SIG-M5 treated with dmso at 0.1 percent for 504 hours (cell line): ENCODE measurements around the gene ALDH1L2.
"Not testable (repeated sequence)": the region's sequence is repeated elsewhere in the genome, so short reads cannot be mapped to it uniquely, and the experiment has no call there.

Experiments used
- DNase-seq: peaks from one replicate; lab custom pipeline; 2025; ENCODE audit not compliant: unreplicated experiment; lab: John Stamatoyannopoulos, UW

Gene ALDH1L2

DNA sequence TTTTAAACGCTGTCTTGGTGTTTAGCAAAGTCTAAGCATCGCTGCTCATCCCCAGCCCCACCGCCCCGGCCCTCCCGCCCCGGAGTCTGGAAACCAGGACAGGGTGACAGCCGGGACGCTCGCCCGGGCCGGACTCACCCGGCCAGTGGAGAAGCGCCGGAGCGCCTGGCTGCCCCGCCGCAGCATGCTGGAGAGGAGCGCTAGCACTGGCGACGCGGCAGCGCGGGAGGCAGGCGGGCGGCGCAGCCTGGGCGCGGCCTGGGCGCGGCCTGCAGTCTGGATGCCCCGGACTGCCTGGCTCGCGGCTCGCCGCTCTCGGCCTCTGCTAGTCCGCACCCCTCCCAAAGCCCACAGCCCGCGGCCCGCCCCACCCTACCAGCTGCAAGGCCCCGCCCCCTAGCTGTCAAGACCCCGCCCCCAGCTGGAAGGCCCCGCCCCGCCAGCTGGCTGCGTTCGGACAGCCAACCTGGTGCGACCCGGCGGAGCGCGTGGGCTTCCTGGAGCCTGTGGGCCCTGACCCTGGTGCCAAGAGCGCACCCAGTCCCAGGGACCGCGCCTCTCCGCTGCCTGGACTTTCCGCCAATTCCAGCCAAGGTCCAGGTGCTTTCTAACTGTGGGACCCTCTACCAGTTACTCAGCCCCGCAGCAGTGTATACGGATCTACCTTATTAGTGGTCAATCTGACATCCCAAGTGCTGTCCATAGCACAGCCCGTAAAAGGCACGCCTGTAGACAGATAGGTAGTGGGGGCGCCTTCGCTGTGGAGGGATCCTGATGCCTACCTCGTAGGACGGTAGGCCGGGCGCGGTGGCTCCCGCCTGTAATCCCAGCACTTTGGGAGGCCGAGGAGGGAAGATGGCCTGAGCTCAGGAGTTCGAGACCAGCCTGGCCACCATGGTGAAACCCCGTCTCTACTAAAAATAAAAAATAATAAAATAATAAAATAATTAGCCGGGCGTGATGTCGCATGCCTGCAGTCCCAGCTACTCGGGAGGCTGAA is at the start of gene ALDH1L2:
TSS of gene ALDH1L2 (minus strand) at position 208 of the 1,000 bp plus-strand sequence. CDS start at position 186, 22 bp downstream.
- peak; percentile 56 for DNase-seq

DNA sequence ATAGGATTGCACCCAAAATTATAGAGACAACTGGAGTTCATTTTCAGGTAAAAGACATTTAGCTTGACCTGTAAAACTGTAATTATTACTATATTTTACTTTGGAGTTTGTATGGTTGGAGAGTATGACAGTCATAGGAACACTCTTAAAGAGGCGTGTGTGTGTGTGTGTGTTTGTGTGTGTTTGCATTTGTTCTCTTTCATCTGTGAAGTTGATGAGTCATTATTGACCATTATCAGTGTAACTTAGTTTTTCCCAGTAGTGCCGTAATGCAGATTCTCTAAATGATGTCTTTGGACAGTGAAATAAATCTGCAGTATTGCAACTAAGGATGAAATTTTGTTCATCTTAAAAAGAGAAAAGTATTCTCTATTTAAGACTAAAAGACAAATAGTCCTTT is 36.3 kb upstream of the ALDH1L2 start:
- DNase-seq: no peak

DNA sequence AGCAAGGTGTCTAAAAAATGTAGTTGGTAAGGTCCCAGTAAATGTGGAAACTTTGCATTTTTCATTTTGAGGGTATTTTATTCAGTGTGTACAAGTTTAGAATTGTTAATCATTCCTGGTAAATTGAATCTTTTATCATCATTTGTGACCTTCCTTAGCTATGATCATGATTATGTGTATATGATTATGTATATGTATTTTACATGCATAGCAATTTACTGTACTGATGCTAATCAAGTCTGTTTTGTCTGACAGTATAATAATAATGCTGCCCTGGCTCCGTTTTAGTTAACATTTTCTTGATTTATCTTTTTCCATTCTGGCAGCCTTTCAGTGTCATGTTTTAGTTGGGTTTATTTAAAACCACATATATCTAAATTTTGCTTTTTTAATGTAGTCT is 32.7 kb upstream of the ALDH1L2 start:
- DNase-seq: no peak

DNA sequence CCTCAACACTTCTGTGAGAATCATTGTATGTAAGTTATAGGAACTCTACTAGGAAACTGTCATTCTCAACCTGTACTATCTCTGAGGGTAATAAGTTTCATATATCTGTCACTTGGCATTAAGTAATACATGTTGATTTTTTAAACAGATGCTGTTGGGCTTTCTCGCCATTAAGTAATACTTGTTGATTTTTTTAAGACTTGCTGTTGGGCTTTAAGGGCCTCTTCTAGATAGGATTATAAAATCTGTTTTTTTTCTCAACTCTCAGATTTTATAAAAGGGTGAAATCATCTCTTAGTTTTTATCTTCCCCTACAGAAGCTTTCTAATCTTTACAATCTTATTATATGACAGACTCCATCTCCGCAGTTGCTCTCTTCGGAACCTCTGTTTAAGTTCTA is 28.8 kb upstream of the ALDH1L2 start:
- DNase-seq: no peak

GRCh38 chr12:105110851-105111250 is 26.6 kb upstream of the ALDH1L2 start:
- no peak for DNase-seq

GRCh38 chr12:105109465-105110212 is 25.4 kb upstream of the ALDH1L2 start:
- no peak for DNase-seq

DNA sequence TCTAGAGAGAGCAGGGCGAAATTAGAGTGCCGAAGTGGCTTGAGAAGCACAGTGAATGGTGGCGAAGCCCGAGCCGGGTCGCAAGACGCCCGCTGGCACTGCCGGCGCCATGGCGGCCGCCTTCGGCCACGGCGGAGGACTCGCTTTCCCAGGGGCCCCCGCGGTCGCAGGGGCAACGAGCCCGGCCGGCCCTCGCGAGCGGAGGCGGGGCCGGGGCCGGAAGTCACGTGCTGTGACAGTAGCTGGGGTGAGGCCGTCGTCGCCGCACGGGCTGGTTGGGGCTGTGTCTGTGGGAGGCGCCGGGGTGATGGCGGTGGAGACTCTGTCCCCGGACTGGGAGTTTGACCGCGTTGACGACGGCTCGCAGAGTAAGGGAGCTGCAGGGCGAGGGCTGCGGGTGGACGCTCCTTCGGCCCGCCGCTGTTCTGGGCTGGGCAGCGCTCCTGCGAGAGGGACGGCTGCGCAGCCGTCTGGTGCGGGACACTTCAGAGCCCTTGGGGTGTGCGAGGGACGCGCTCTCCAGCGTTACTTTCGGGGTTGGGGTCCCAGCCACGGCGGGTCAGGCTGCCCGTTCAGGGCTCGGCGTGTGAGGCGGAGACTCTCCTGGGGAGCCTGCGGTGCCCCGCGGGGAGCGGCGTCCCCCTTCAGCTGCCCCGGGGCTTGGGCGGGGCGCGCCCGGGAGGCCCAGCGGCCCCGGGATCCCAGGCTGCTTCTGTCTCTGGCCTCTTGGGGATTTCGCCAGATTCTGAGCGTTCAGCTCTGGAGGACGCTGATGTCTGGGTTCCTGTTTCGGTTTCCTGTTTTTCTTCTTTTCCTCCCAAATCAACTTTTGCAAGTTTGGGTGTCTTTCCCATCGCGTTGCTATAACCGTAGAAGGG is 23.5 kb upstream of the ALDH1L2 start, which contains the start of gene WASHC4:
TSS of gene WASHC4 (plus strand) at position 238 of the 878 bp plus-strand sequence. CDS start at position 308, 70 bp downstream.
- peak; percentile 92 for DNase-seq

DNA sequence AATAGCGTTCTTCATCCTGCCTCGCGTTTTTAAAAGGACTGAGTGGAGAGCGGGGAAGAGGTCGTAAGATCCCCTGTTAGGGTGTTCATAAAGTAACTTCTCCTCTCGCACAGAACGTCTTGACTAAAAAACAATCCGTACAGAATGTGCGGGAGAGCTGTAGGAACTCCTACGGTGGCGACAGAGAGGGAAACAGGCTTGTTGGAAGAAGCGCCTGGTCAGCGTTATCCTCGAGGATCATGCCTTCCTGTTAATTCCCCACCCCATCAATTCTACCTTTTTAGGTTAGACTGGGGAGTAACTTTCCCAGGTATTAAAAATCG is 22.9 kb upstream of the ALDH1L2 start:
- peak; percentile 64 for DNase-seq

DNA sequence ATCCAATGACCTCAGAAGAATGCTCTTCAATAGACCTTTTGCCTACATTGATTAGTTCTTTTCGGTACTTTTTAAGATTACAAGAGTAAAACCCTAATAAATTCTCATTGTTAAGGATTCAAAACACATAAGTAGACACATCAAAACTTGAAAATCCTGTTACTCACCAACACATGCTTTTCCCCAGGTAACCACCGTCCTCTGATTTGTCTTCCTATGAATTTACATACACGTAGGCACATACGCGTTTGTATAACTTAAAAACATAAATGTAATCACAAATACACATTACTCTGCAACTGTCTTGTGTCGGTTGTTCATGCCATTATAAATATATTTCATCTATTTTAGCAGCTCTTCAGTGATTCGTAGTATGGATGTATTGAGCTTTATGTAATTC is 22.4 kb upstream of the ALDH1L2 start:
- no peak for DNase-seq

- DNase-seq: no peak
Observed at GRCh38 chr12:105104762-105105161, 20.5 kb upstream of the ALDH1L2 start.

DNA sequence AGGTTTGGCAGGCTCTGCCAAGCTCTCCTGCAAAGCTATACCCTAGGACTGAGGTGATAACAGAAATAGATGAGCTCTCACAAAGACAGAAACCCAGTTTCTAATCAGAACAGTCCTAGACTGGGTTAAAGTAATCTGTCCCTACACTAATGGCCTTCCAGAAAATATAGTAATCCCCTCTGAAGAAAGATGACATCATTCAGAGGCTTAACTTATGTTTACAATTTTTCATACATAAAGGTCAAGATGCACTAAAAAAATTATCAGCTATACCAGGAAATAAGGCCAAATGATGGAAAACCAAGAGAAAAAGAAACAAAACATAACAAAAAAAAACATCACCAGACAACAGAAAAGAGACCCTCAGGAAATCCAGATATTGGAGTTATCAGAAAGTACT is 18.4 kb upstream of the ALDH1L2 start:
- DNase-seq: no peak

- no peak for DNase-seq
Observed at GRCh38 chr12:105100998-105101397, 16.7 kb upstream of the ALDH1L2 start.

- no peak for DNase-seq
Observed at GRCh38 chr12:105100207-105100985, 16.1 kb upstream of the ALDH1L2 start.

DNA sequence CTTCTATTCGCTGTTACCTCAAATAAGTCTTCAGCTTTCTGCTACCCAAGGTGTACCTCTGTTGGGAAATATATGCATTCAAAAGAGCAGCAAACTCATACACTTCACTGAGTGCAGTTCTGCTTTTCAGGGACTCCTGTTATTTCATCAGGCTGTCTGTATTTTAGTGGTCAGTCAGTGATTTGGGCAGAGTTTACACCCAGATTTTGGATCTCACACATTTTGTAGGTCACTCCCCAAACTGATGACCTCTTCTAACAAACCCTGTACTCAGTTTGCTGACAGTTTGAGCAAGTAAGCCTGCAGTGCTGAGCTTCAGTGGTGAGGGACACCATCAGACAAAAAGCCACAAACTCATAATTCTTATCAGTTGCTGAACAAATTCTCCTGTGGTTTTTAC is 15.1 kb upstream of the ALDH1L2 start:
- peak; percentile 21 for DNase-seq

DNA sequence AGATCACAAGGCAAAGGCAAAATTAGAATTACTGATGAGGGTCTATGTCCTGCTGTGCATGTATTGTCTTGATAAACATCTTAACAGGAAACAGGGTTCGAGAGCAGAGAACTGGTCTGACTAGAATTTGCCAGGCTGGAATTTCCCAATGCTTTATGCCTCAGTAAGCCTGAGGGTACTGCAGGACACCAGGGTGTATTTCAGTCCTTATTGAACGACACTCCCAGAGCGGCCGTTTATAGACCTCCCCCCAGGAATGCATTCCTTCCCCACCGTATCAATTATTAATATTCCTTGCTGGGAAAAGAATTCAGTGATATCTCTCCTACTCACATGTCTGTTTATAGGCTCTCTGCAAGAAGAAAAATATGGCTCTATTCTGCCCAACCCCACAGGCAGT is 11.1 kb upstream of the ALDH1L2 start:
- not testable (repeated sequence) for DNase-seq

DNA sequence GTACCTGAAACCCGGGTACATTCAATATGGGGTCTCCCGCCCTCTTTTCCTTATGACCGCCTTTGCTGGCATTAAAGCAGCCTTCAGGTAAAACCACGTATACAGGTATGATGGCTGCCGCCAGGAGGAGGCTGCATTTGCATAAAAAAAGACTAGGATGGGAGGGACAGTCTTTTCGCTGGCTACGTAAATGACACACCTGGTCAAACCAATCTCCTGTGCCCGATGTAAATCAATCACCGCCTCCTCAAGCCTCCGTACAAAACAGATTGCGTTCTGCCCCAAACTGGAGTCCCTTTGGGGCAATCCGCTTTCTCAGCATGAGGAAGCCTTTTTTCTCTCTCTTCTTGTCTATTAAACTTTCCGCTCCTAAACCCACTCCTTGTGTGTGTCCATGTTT is 8.1 kb upstream of the ALDH1L2 start:
- DNase-seq: no peak

- no peak for DNase-seq
Observed at GRCh38 chr12:105091476-105092206, 7.4 kb upstream of the ALDH1L2 start.

GRCh38 chr12:105090361-105090760 is 6.1 kb upstream of the ALDH1L2 start:
- DNase-seq: no peak

- DNase-seq: no peak
Observed at GRCh38 chr12:105089817-105090216, 5.6 kb upstream of the ALDH1L2 start.

- DNase-seq: no peak
Observed at GRCh38 chr12:105085501-105085900, 1.2 kb upstream of the ALDH1L2 start.
